ENCODE measurements around the gene ACSS1.

ACSS1 gene

GRCh38 chr20:25078662-25079061 is 20.7 kb upstream of the ACSS1 start:
- no peak for DNase-seq (ENCODE audit: low spot score)

DNA sequence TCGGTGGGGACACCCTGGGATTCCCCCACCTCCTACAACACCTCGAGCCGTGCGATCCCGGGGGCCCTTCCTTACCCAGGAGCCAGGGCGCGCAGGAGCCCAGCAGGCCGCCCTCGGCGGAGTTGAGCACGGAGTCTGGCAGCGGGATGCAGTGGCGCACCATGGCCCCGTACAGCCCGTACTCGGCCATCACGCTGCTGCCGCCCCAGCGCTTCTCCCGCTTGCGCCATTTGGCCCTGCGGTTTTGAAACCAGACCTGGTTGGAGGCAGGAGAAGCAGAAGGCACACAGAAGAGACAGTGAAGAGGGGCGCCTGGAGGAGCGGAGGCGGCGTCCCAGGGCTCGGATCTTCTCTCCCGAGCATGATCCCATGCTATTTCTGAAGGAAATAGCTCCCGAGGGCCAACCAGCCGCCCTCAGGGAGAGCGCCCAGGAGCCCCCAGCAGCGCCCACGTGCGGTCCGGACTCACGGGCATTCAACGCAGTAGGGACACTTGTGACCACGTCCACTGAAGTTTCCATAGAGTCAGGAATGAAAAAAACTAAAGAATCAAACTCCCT is 19.8 kb upstream of the ACSS1 start:
- DNase-seq (ENCODE audit: low spot score): peak; percentile 34

DNA sequence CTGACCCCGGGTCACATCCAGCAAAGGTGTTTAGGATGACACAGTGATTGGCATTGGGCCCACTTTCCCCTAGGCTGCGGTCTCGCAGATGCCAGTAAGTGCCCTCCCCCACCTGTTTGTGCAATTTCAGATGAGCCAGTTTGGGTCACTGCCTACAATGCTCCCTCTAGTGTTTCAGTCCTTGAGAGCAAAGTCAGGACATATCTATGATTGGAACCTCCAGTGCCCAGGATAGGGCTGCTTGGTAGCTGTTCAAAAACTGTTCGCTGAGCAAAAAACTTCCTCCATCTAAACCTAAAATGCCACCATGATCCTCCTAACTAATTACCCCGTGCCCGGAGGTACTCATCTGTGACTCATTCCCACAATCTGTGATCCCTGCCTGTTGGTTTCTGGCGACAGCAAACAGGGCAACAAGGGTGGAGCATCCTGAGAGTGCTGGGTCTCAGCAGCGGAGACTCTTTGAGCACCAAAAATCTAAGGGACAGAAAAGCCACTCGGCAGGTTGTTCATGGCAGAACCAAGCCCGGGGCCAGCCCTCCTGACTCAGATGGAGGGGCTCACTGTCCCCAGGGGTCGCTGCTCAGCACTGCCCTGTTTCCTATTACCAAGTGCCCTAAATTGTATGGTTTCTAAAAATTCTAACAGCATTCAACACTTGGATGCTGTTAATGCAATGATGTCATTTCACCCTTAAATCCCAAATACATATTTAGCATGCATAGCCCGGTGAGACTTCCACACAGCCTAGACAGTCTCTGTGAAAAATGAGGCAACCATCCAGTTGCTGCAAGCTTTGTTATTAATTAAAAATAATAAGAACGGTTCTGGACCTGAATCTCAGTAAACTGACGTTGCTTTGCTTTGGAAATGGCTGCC is 19.0 kb upstream of the ACSS1 start:
- DNase-seq (ENCODE audit: low spot score): peak; percentile 52

GRCh38 chr20:25076201-25076600 is 18.3 kb upstream of the ACSS1 start:
- no peak for DNase-seq (ENCODE audit: low spot score)

DNA sequence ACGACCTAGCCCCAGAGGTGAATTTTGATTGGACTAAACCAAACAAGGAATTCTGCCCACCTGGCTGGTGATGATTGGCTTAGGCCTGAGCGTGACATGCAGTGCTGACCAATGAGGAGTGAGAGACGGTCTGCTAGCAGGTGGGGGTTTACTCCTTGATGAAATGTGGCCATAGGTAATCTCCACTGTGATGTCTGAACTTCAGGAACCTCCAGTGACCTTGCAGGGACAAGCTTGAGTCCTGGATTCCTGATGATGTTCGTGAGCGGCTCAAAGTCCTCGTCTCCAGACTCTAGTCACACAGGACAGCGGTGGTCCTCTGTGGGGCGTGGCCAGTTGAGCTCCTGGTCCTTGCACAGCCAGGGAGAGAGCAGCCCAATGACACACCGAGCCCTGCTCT is 15.6 kb upstream of the ACSS1 start:
- DNase-seq (ENCODE audit: low spot score): no peak

DNA sequence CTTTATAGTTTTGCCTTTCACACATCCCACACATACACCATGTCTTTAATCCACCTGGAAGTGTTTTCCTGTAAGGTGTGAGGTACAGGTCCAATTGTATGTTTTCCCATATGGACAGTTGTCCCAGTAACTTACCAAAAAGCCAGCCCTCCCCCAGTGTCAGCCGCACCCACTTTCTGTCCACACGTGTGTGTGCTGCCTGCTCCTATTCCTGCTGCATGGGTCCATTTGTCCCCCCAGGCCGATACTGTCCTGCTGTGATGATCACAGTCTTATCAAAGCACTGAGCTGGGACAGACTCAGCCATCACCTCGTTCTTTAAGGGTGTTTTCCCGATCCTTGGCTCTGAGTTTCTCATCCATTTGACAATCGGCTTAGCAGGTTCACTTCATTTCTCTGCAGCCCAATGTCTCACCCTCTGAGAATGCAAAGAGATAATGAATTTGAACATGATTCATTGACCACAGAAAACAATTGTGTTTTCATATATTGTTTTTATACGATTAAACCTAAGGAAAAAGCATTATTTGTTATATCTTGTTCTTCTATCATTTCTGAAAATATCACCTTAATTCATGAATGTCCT is 14.4 kb upstream of the ACSS1 start:
- DNase-seq (ENCODE audit: low spot score): no peak

DNA sequence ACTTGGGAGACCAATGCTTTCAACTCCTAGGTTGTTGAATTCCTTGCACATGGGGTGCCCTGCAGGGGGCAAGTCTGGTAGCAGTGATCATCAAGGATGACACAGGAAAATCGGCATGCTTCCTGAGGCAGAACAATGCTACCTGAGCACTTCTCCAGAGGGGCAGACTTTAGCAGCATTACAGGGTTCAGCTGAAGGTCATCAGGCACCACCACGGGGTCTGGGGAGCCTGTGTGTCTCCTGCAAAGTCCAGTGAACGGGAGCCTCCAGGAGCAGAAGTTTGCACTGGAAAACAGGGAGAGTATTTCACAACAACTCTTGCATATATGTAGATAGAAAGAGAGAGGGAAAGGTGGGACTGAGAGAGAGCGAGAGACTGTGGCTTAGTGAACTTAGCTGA is 13.8 kb upstream of the ACSS1 start:
- no peak for DNase-seq (ENCODE audit: low spot score)

- no peak for DNase-seq (ENCODE audit: low spot score)
These were observed 13.0 kb upstream of the ACSS1 start for GRCh38 chr20:25070821-25071473.

DNA sequence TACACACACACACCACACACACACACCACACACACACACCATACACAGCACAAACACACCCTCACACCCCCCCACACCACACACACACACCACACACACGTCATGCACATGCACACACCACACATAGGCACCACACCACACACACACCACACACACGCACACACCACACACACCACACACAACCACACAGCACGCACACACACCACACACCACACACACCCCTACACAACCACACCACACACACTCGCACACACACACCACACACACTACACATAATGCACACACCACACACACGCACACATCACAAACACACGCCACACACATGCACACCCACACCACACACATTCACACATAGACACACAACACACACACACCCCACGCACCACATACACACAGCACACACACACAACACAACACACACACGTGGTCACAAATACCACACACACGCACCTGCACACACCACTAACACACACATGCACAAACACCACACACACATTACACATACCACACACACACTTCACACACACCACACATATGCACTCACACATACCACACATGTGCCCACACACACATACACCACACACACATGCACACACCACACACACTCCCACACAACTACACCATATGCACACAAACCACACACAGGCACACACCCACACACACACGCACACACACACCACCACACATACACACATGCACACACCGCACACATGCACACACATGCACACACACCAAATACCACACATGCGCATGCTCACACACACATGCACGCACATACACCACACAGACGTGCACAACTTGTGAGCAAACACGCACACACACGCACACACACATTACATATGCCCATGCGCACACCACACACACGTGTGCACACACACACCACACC is 9.4 kb upstream of the ACSS1 start:
- DNase-seq (ENCODE audit: low spot score): no peak

DNA sequence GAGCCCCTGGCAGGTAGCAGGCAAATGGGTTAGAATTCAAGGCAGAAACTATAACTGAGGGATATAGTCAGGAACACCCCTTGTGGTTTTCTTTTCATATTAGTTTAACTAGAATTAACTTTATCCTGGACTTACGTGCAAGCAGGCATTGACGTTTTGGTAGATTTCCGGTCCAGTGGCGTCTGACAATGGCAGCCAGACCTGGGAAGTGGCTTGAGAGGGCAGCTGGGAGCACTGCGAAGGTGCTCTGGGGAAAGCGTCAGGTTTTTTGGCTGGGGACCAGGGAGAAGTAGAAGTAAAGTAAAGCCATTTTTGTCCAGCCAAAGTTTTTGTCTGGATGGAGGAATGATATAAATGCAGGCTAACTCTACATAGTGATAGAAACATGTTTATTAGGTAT is 8.4 kb upstream of the ACSS1 start:
- no peak for DNase-seq (ENCODE audit: low spot score)

- peak; percentile 82 for DNase-seq (ENCODE audit: low spot score)
These were observed 7.8 kb upstream of the ACSS1 start for GRCh38 chr20:25065625-25066338.

DNA sequence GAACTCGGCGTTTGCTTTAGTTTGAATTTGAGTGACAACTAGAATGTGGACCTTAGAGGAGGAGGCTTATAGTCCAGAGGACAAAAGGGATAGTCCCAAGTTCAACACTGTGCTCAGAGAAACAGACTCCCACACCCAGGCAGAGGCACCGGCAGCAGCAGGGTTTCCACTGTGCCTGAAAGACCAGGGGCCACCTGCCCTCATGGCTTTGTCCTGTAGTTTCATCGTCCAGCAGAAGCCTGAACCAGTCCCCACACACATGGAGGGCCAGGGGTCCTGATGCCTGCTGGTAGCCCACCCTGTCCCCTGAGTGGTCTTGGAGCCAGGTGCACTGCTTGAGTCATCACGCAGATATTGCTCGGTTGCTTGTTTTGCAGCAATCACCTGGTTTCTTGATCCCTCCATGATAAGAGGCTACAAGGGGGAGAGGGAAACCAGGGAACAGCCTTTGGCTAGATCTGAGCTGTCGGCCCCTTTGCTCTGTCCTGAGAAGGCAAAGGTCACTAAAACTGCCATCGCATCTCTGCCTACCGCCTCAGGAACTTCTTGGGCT is 7.2 kb upstream of the ACSS1 start:
- DNase-seq (ENCODE audit: low spot score): no peak

- DNase-seq (ENCODE audit: low spot score): no peak
These were observed 6.7 kb upstream of the ACSS1 start for GRCh38 chr20:25064561-25065071.

DNA sequence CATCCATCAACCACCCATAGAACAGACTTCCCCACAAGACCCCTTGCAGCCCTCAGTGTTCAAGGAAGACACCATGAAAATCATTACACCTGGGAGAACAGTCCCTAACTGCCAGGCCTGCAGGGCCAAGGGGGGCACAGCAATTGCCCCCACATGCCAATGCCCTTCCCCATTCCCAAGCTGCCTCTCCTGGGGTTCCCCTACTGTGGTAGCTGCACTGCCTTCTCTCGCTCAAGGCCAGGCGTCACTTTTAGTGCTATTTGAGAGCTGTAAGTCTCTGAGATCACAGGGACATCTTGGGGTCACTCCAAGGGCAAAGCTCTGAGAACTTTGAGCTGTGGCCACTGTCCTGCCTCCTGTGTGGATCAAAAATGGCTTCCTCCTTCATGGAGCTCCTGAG is 6.0 kb upstream of the ACSS1 start:
- no peak for DNase-seq (ENCODE audit: low spot score)

GRCh38 chr20:25063546-25063945 is 5.6 kb upstream of the ACSS1 start:
- no peak for DNase-seq (ENCODE audit: low spot score)

DNA sequence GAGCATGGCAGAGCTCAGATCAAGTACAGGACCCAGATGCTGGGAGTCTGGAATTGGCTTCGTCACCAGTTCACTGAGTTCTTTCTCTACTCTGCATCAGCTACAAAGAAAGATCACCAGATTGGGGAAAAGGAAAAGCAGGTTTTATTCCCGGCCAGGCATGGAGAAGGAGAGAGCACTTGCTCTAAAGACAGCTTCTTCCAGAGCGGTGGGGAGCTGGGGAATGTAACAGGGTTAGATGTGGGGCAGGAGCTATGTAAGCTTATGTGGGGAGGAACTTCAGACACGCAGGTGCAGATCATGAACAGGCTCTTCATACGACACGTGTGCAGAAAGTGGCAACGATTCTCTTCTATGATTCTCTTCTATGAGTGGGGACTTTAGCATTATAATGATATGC is 4.9 kb upstream of the ACSS1 start:
- DNase-seq (ENCODE audit: low spot score): no peak

DNA sequence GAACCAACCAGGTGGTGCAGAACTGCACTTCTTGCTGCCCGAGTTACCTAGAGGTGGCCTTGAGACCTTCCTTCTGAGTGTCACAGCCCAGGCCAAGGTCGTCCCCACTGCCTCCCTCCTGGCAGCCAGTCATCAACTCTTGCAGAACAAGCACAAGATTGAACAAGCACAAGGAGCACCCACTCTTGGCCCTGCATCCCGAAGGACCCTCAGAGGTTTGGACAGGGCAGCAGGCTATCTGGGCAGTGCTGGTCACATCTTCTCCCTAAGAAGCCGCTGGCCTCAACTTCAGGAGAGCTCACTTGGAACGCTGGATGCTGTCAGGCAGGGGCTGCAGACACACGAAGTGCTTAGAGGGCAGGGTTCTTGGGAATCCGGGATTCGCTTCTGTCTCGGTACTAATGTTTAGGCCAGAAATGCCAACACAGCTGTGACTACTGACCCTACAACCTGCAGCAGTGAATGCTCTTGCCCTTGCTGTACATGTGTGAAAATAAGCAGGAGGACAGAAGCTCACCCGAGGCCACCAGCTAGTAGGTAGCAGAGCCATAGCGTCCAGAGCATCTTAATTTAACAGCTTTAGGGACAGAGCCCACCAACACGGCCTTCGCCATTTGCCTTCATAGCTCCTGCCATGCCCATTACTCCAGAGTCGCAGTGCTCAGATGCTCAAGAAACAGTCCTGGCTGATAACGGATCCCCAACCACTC is 4.0 kb upstream of the ACSS1 start:
- no peak for DNase-seq (ENCODE audit: low spot score)

- no peak for DNase-seq (ENCODE audit: low spot score)
These were observed 3.3 kb upstream of the ACSS1 start for GRCh38 chr20:25061103-25061799.

DNA sequence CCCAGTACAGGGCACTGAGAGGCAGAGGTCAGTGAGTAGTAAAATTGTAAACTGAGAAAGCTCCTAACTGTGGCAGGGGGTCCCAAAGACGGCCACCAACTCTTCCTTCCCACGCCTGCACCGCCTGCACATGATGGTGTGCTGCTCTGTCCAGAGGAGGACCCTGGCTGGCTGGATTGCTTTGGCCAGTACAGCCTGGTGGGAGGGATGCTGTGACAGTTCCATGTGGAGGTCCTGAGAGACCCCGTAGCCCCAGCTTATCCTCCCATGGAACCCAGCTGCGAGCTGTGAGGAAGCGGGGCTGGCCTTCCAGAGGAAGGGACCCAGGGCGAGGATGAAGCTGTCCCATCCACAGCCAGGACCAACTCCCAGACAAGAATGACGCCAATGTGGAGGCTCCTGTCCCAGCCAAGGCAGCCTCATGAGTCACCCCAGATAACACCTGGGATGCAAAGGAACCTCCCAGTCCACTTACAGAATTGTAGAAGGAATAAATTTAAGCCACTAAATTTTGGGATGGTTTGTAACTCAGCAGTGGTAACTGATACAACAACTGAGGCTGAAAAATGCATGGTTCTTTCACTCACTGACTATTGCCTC is 2.0 kb upstream of the ACSS1 start:
- DNase-seq (ENCODE audit: low spot score): no peak

All from globus pallidus (tissue), 1 donor.